Activated CD8-positive, alpha-beta memory T cell treated with anti-CD3 and anti-CD28 coated beads for 1 hour (primary cell): ENCODE measurements around the gene SMARCD2.
"Not testable (repeated sequence)": the region's sequence is repeated elsewhere in the genome, so short reads cannot be mapped to it uniquely, and the experiment has no call there.

Source experiments
- DNase-seq, 2 donors: peaks; one replicate each; pipeline ENCODE4 v3.0.0-alpha.2; 2020; ENCODE audit warnings: low read depth in 1 of 2; ENCODE audit errors: extremely low read depth in 1 of 2

SMARCD2 gene

DNA sequence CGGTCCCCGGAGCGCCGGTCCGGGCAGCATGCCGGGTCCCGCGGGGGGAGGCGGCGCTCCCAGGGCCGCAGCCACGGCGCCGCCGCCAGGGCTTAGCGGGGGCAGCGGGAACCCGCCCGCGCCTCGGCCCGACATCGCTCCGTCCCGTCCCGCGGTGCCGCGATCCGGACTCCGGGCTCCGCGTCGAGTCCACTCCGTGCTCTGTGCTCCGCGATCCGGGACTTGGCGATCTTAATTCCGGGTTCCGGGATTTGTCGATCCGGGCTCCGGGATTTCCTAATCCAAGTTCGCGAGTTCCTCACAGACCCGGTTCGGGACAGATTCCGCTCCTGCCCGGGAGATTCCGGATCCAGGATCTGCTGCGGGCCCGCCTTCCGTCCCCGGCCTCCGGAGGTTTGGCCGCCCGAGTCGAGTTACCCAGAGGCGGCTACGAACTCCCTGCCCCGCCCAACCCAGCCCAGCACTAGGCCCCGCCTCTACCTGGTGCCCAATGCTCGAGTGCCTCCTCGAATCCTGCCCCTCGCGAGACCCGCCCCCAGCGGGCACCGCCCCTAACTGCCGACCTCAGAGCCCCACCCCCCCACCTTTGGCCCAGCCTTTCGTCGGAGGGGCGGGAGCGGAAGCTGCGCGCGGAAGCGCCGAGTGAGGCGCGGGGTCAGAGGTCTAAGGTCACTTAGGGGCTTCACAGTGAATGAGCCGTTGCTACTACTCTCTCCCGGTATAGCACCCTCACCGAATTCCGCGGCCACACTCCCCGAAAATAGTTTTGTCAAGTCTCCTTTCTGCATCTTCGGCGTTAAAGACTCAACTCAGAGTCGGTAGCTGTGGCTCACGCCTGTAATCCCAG, at the start of gene SMARCD2:
Gene SMARCD2, minus strand, starts transcription at position 146 of the 847 bp plus-strand sequence. Its CDS starts 11 bp downstream, at position 135.
- DNase-seq: peak; percentile 97 to 99

DNA sequence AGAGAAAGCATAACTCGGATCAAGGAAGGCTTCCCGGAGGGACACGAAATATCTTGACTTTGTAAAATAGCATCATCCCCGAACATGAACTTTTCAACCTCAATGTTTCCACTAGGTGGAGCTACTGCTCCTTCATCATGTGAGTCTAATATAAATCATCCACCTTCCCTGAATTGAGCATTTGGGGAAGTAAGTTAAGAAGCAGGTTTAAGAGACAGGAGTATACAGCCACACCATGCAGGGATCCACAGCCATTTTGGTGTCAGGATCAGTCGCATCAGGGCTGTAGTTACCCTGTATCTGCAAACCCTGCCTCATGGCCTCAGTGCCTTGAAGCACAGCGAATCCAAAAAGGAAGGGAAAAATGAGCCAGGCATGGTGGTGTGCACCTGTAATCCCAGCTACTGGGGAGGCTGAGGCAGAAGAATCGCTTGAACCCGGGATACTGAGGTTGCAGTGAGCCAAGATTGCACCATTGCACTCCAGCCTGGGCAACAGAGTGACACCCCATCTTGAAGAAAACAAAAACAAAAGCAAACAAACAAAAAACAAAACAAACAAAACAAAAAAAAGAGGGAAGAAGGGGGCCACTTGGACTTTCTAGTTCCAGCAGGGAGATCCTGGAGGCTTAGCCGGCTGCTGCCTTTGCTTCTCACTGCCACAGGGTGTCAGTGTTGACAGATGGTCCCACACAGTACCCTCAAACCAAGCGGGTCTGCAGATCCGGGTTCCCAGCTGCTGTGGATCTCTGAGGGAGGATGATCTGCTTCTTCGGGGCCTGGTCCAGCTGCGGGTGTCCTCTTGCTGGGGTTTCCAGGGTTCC, 46.8 kb upstream of the SMARCD2 start:
- not testable (repeated sequence) for DNase-seq

DNA sequence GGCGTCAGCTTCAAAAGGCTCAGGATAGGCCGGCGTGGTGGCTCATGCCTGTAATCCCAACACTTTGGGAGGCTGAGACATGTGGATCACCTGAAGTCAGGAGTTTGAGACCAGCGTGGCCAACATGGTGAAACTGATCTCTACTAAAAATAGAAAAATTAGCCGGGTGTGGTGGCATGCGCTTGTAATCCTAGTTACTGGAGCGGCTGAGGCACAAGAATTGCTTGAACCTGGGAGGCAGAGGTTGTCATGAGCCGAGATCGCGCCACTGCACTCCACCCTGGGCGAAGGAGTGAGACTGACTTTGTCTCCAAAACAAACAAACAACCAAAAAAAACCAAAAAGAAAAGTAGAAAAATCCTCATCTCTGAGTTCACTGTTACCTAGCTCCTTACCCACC, 42.6 kb upstream of the SMARCD2 start:
- DNase-seq: not testable (repeated sequence)

DNA sequence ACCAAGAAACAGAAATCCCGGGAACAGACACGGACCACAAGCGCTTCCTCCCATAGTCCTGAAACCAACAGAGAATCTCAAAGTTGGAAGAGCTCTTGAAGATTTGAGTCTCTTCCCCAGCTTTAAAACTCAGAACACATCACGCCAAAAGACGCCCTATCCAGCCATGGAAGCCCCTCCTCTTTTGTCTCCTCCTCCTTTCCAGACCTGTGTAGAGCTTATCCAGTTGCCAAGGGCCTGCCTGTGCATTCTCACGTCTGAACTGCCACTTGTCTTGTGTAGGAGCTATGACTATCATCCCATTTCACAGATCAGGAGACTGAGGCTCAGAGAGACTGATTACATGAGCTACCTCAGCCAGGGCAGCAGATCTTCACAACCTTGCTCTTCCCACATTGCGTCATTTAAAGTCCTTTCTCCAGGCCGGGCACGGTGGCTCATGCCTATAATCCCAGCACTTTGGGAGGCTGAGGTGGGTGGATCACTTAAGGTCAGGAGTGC, 40.2 kb upstream of the SMARCD2 start:
- DNase-seq: not testable (repeated sequence)

DNA sequence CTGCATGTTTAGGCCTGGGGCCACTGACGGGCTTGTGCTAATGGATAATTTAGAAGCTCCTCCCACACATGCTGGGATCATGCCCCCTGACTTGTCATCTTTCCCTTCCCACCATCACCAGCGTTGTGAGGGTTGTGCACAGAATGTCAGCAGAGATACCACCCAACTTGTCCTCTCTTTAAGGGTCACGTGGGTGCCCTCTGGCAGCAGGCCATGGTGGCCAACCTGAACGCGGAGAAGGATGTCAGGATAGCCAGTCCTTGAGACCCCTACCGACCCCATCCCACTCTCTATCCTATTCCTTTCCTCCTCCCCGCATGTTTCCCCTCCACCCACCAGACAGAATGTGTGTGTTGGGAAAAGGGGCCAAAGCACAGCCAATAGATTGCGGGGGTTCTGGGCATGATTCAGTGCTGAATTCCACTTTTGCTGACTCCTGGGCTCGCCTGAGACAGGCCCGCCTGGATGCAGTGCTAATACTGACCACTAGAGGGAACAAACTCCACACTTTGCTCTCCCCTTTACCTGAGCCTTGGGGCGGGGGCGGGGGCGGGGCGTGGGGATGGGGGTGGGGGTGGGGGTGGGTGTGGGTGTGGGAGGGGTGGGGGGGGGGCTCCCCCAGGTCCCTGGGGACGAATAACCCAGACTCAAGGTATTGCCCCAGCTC, 39.6 kb upstream of the SMARCD2 start, which contains the start of gene GH2:
Gene GH2, minus strand, starts transcription at position 10 of the 667 bp plus-strand sequence. CDS start 143 bp downstream, outside the sequence.
- peak in 1 of 2 donors; percentile 28 for DNase-seq

DNA sequence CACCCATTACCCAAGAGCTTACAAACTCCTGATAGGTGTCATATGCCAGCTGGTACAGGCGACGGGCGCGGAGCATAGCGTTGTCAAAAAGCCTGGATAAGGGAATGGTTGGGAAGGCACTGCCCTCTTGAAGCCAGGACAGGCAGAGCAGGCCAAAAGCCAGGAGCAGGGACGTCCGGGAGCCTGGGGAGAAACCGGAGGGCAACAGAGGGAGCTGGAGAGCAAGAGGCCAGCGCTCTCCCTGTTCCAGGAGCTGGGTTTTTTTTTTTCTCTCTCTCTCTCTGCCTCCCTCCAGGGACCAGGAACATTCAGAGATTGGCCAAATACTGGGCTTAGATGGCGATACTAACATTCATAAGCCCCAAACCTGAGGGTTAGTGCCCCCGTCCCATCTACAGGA, 38.9 kb upstream of the SMARCD2 start:
- DNase-seq: not testable (repeated sequence)

DNA sequence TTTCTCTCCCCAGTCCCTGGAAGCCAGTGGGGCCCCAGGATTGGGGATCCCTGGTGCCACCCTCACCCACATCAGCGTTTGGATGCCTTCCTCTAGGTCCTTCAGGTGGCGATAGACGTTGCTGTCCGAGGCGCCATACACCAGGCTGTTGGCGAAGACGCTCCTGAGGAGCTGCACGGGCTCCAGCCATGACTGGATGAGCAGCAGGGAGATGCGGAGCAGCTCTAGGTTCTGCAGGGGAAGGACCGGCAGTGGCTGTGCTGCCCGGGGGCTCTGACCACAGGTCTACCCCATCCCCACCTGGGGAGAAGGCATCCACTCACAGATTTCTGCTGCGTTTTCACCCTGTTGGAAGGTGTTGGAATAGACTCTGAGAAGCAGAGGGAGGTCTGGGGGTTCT, 38.2 kb upstream of the SMARCD2 start:
- DNase-seq: no peak

DNA sequence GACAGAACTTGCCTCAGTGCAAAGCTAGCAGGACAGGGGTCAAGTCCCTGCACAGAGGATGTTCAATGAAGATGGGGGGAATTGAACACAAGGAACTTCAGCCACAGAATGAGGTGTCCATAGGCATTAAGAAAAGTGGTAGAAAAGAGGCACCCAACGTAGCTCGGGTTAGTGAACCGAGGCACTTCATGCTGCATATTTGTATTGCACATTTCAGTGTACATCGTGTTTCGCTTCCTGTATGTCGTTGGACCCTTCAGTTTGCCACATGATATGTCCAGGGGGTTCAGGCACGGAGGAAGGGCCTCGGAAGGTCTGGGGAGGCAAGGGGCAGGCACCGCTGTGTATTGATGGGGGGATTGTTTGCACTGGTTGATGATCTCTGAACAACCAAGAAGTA, 35.9 kb upstream of the SMARCD2 start:
- not testable (repeated sequence) for DNase-seq

DNA sequence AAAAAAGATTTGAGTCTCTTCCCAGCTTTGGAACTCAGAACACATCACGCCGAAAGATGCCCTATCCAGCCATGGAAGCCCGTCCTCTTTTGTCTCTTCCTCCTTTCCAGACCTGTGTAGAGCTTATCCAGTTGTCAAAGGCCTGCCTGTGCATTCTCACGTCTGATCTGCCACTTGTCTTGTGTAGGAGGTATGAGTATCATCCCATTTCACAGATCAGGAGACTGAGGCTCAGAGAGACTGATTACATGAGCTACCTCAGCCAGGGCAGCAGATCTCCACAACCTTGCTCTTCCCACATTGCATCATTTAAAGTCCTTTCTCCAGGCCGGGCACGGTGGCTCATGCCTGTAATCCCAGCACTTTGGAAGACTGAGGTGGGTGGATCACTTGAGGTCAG, 32.2 kb upstream of the SMARCD2 start:
- not testable (repeated sequence) for DNase-seq

DNA sequence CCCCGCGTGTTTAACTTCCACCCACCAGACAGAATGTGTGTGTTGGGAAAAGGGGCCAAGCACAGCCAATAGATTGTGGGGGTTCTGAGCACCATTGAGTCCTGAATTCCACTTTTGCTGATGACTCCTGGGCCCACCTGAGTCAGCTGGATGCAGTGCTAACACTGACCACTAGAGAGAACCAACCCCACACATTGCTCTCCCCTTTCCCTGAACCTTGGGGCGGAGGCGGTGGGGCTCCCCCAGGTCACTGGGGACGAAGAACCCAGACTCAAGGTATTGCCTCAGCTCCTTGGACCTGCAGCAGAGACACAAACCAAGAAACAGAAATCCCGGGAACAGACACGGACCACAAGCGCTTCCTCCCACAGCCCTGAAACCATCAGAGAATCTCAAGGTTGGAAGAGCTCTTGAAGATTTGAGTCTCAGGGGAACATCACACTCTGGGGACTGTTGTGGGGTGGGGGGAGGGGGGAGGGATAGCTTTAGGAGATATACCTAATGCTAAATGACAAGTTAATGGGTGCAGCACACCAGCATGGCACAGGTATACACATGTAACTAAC, 31.7 kb upstream of the SMARCD2 start:
- DNase-seq: not testable (repeated sequence)

DNA sequence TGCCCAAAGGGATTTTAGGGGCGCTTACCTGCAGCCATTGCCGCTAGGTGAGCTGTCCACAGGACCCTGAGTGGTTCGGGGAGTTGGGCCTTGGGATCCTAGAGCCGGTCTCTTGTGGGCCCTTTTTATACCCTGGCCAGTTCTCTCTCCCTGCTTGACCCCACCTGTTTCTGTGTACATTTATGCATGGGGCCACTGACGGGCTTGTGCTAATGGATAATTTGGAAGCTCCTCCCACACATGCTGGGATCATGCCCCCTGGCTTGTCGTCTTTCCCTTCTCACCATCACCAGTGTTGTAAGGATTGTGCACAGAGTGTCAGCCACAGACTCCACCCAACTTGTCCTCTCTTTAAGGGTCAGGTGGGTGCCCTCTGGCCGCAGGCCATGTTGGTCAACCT, 31.1 kb upstream of the SMARCD2 start, which contains the start of gene CSH2:
Gene CSH2, minus strand, starts transcription at position 101 of the 400 bp plus-strand sequence. Its CDS starts 63 bp downstream, at position 38.
- not testable (repeated sequence) for DNase-seq

DNA sequence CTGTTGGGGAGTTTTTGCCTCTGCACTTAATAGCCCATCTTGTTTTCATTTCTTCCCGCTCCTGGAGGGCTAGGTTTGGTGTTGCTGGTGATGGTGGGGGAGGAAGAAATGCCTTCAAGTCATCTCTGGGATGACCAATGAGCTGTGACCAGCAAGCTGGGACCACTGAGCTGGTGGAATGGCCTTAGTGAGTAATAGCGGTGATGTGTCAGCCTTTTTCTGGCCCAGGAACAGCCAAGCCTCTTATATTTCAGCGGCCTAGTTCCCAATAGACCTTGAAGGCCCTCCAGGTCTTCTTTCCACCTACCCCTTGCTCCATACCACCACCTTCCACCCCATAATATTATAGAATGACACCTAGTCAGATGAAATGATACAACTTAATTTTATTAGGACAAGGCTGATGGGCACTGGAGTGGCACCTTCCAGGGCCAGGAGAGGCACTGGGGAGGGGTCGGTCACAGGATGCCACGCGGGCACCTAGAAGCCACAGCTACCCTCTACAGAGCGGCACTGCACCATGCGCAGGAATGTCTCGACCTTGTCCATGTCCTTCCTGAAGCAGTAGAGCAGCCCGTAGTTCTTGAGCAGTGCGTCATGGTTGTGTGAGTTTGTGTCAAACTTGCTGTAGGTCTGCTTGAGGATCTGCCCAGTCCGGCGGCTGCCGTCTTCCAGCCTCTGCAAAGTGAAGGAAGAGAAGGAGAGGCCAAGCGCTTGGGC, 29.3 kb upstream of the SMARCD2 start:
- not testable (repeated sequence) for DNase-seq

DNA sequence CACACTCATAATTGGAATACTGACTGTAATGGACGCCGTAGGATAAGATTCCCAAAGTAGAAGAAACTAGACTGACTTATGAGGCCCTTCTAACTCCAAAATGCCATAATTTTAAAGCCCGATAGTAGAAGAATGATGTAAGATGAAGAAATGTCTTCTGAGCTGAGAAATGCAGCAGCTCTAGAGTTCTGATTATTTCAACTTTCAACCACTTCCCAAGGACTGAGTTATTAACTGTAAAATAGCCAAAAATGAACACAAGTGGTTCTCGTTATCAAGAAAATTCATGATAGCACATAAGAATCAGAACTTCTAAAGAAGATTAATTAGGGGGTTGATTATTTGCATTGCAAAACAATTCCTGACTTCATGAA, 27.8 kb upstream of the SMARCD2 start:
- not testable (repeated sequence) for DNase-seq

DNA sequence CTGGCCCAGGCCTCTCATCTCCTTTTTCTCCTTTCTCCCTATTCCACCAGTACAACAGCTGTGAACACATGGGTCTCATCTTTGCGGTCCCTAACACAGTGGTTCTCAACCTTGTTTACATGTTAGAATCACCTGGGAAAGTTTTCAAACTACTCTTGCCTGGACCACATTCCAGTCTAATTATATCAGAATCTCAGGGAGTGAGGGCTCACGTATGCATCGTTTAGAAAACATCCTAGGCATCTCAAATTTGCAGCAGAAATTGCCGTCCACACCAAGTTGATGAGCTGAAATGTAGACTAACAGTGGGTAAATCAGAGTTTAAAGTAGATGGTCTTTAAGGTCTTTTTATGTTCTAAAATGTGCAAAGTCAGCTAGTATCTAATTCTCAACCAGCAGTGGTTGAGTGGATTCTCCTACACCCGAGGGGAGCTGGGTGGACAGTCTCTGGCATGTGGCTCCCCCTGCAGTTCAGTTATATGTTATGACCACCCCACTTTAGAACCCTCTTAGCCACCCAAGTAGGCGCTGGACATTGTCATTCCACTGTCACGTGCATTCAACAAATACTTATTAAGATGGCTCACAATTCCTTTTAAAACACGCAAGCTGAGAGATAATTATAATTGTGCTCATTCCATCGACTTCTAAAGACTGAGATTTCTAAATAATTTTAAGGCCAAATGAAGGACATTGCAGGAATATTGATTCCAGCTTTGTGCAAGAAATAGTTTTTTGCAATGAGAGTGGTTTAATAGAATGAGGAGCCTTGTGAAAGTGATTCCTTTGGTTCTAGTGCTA, 27.2 kb upstream of the SMARCD2 start:
- DNase-seq: not testable (repeated sequence)

DNA sequence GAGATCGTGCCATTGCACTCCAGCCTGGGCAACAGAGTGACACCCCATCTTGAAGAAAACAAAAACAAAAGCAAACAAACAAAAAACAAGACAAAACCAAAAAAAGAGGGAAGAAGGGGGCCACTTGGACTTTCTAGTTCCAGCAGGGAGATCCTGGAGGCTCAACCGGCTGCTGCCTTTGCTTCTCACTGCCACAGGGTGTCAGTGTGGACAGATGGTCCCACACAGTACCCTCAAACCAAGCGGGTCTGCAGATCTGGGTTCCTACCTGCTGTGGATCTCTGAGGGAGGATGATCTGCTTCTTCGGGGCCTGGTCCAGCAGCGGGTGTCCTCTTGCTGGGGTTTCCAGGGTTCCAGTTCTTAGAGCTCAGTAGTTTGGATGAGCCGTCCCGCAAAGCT, 24.1 kb upstream of the SMARCD2 start:
- not testable (repeated sequence) for DNase-seq

DNA sequence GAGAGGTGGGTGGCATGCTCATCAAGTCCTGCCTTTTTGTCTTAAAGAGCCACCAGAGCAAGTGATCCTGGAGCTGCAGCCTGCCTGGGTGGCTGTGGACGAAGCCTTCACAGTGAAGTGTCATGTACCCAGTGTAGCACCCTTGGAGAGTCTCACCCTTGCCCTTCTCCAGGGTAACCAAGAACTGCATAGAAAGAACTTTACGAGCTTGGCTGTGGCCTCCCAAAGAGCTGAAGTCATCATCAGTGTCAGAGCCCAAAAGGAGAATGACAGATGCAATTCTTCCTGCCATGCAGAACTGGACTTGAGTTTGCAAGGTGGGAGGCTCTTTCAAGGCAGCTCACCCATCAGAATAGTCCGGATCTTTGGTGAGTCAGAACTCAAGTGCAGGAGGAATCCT, 16.8 kb upstream of the SMARCD2 start:
- no peak for DNase-seq

DNA sequence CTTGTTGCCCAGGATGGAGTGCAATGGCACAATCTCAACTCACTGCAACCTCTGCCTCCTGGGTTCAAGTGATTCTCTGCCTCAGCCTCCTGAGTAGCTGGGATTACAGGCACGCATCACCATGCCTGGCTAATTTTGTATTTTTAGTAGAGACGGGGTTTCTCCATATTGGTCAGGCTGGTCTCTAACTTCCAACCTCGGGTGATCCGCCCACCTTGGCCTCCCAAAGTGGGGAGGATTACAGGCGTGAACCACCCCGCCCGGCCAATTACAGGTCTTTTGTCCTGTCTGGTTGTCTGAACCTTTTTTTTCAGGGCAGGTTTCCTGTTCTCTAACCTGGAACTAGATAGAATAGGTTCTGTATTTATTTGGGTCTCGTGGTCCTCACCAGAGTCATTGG, 13.9 kb upstream of the SMARCD2 start:
- not testable (repeated sequence) for DNase-seq

DNA sequence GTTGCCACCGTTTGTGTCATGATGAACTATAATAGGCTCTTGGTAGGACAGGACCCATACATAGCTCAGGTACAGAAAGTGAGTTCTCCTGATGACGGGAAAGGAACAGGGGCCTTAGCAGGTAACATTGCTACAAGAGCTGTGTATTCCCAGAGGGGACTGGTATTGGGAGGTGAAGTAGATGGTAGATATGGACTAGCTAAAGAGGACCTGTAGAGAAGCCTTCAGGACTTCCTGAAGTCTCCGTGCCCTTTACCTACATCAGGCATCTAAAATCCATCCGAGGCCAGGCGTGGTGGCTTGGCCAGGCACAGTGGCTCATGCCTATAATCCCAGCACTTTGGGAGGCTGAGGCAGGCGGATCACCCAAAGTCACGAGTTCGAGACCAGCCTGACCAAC, 12.7 kb upstream of the SMARCD2 start:
- DNase-seq: no peak

DNA sequence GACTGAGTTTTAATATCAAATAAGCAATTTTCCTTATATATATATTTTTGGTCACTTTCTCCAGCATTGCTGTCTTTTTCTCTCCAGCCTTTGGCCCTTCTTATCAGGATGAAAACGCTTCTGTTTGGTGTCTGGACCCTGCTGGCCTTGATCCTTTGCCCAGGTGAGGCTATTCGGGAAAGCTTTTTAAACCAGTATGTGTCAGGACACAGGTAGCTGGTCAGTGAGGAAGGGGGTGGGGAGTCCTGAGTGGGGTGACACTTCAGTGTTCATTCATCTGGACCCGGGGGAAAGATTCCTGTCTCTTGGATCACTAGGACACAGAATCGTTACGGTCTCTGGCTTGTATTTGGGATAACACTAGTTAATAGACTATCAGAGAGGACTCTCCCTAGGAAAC, 12.2 kb upstream of the SMARCD2 start:
- DNase-seq: no peak
